Stromal cell of bone marrow (primary cell): ENCODE measurements around the gene RPS6KA6.

Experiments
- DNase-seq: peaks from one replicate; pipeline ENCODE4 v3.0.0-alpha.2; 2012; ENCODE audit warnings: low read depth

Gene RPS6KA6

GRCh38 chrX:84187533-84188319, at the start of gene RPS6KA6:
TSS of gene RPS6KA6 (minus strand) at chrX:84188199. CDS start at chrX:84187899, 300 bp downstream.
- DNase-seq = no peak

- no peak for DNase-seq
Observed at GRCh38 chrX:84224741-84225140, 36.7 kb upstream of the RPS6KA6 start.

- no peak for DNase-seq
Observed at GRCh38 chrX:84223261-84223660, 35.3 kb upstream of the RPS6KA6 start.

- no peak for DNase-seq
Observed at GRCh38 chrX:84221181-84221580, 33.2 kb upstream of the RPS6KA6 start.

GRCh38 chrX:84219551-84219950, 31.6 kb upstream of the RPS6KA6 start:
- no peak for DNase-seq

- no peak for DNase-seq
Observed at GRCh38 chrX:84218726-84219125, 30.7 kb upstream of the RPS6KA6 start.

GRCh38 chrX:84216881-84217280, 28.9 kb upstream of the RPS6KA6 start:
- peak; percentile 18 for DNase-seq

- no peak for DNase-seq
Observed at GRCh38 chrX:84216406-84216805, 28.4 kb upstream of the RPS6KA6 start.

- no peak for DNase-seq
Observed at GRCh38 chrX:84205276-84205675, 17.3 kb upstream of the RPS6KA6 start.

GRCh38 chrX:84199688-84200087, 11.7 kb upstream of the RPS6KA6 start:
- DNase-seq = no peak

GRCh38 chrX:84197550-84197949, 9.6 kb upstream of the RPS6KA6 start:
- DNase-seq = no peak

GRCh38 chrX:84192006-84192405, 4.0 kb upstream of the RPS6KA6 start:
- DNase-seq = no peak

- DNase-seq = no peak
Observed at GRCh38 chrX:84189125-84189524, 1.1 kb upstream of the RPS6KA6 start.

GRCh38 chrX:84188320-84188834, 378 bp upstream of the RPS6KA6 start:
- DNase-seq = no peak

GRCh38 chrX:84186603-84187532, 1.1 kb downstream of the RPS6KA6 start:
- no peak for DNase-seq

- no peak for DNase-seq
Observed at GRCh38 chrX:84182516-84182915, 5.5 kb downstream of the RPS6KA6 start.

GRCh38 chrX:84175958-84176357, 12.0 kb downstream of the RPS6KA6 start:
- no peak for DNase-seq

GRCh38 chrX:84175274-84175673, 12.7 kb downstream of the RPS6KA6 start:
- no peak for DNase-seq

- no peak for DNase-seq
Observed at GRCh38 chrX:84174348-84174747, 13.7 kb downstream of the RPS6KA6 start.

GRCh38 chrX:84170931-84171330, 17.1 kb downstream of the RPS6KA6 start:
- DNase-seq = no peak

GRCh38 chrX:84168574-84168973, 19.4 kb downstream of the RPS6KA6 start:
- DNase-seq = no peak

GRCh38 chrX:84168095-84168494, 19.9 kb downstream of the RPS6KA6 start:
- no peak for DNase-seq

- no peak for DNase-seq
Observed at GRCh38 chrX:84165711-84166110, 22.3 kb downstream of the RPS6KA6 start.
